Omental fat pad (tissue), 4 donors: ENCODE measurements around the gene SUSD2. TPM values are rescaled to one million over a fixed set of nuclear protein-coding genes. Genes with fewer than 3 reads are reported as not detected.

Experiments used
- ATAC-seq: fragments of 150-250 bp; one replicate; pipeline ENCODE4 v1.9.1; 2016; ENCODE audit warnings: mild to moderate bottlenecking, moderate library complexity; ENCODE audit not compliant: low FRiP score
- DNase-seq: peaks from one replicate; pipeline ENCODE4 v3.0.0-alpha.2; 2019; ENCODE audit warnings: low spot score
- CTCF ChIP-seq, 3 donors: fragments of 450-650 bp; IDR thresholded peaks; one replicate each; pipeline ENCODE4 v1.5.1; 2016 to 2017; ENCODE audit warnings: antibody characterized with exemption in 3 of 3, mild to moderate bottlenecking in 3 of 3, moderate library complexity in 2 of 3
- total RNA-seq, 4 donors: library from RNA; depleted of rRNA; stranded (reverse); fragments of >200 nt; gene quantifications; one replicate each; pipeline ENCODE4 v1.1.0, GENCODE V29; 2016

SUSD2 gene
- total RNA-seq, 4 donors from 2014 or later: 2.3 to 8.0 (median 4.7) TPM

GRCh38 chr22:24146194-24146616 lies 35.1 kb upstream of the SUSD2 start:
- no peak for TF ChIP-seq CTCF (IDR thresholded peaks at IDR 0.05)
- DNase-seq (no peak), ATAC-seq (peak; percentile 22)

GRCh38 chr22:24146791-24147353 lies 34.4 kb upstream of the SUSD2 start:
- DNase-seq (no peak), ATAC-seq (no peak)
- TF ChIP-seq CTCF (IDR thresholded peaks at IDR 0.05): no peak

GRCh38 chr22:24147666-24148065 lies 33.6 kb upstream of the SUSD2 start:
- TF ChIP-seq CTCF (IDR thresholded peaks at IDR 0.05): no peak
- DNase-seq (no peak), ATAC-seq (no peak)

- no peak for ATAC-seq
- no peak for TF ChIP-seq CTCF (IDR thresholded peaks at IDR 0.05)
- DNase-seq: no peak
These were observed 32.8 kb upstream of the SUSD2 start for GRCh38 chr22:24148266-24149197.

GRCh38 chr22:24149198-24149590 lies 32.1 kb upstream of the SUSD2 start:
- ATAC-seq (no peak), DNase-seq (no peak)
- no peak for TF ChIP-seq CTCF (IDR thresholded peaks at IDR 0.05)

GRCh38 chr22:24153353-24153752 lies 27.9 kb upstream of the SUSD2 start:
- ATAC-seq (no peak), DNase-seq (no peak)
- TF ChIP-seq CTCF (IDR thresholded peaks at IDR 0.05): no peak
